SK-N-SH treated with all-trans-retinoic acid at 6 μM for 48 hours (cell line): ENCODE measurements around the gene DNASE1L1.

Experiments used
- ATAC-seq: fragments of 200-7000 bp; cut with Tn5 transposase; 3 replicates; pipeline ENCODE4 v1.9.1; 2020; ENCODE audit warnings: mild to moderate bottlenecking, moderate library complexity
- ARNTL ChIP-seq: fragments of 450-650 bp; formaldehyde crosslinking; IDR thresholded peaks from 2 replicates; pipeline ENCODE4 v1.5.0; 2020; ENCODE audit warnings: low read depth, mild to moderate bottlenecking, moderate library complexity, borderline replicate concordance
- BACH2 ChIP-seq: fragments of 250-450 bp; sonication (Bioruptor Pico); IDR thresholded peaks from 2 replicates; pipeline ENCODE4 v1.9.0; 2021; ENCODE audit warnings: mild to moderate bottlenecking, borderline replicate concordance
- CSDC2 ChIP-seq: fragments of 250-450 bp; sonication (Bioruptor Pico); IDR thresholded peaks from 2 replicates; pipeline ENCODE4 v1.5.0; 2020; ENCODE audit warnings: mild to moderate bottlenecking, moderate library complexity
- ESRRG ChIP-seq: fragments of 250-450 bp; sonication (Bioruptor Pico); IDR thresholded peaks from 2 replicates; pipeline ENCODE4 v1.6.1; 2021; ENCODE audit warnings: mild to moderate bottlenecking
- GLIS3 ChIP-seq: fragments of 250-450 bp; sonication (Bioruptor Pico); IDR thresholded peaks from 2 replicates; pipeline ENCODE4 v1.5.0; 2020; ENCODE audit warnings: mild to moderate bottlenecking, moderate library complexity
- ISL1 ChIP-seq: fragments of 250-450 bp; sonication (Bioruptor Pico); IDR thresholded peaks from 2 replicates; pipeline ENCODE4 v2.1.2; 2022; ENCODE audit warnings: mild to moderate bottlenecking, moderate library complexity
- OSR1 ChIP-seq: fragments of 250-450 bp; sonication (Bioruptor Pico); IDR thresholded peaks from 2 replicates; pipeline ENCODE4 v1.8.0; 2022; ENCODE audit warnings: moderate library complexity, mild to moderate bottlenecking, inconsistent platforms
- POU6F1 ChIP-seq: fragments of 250-450 bp; sonication (Bioruptor Pico); IDR thresholded peaks from 2 replicates; pipeline ENCODE4 v1.8.0; 2021; ENCODE audit warnings: low read depth, mild to moderate bottlenecking, moderate library complexity, borderline replicate concordance
- PPARA ChIP-seq: fragments of 250-450 bp; sonication (Bioruptor Pico); IDR thresholded peaks from 2 replicates; pipeline ENCODE4 v1.5.0; 2020; ENCODE audit warnings: mild to moderate bottlenecking, borderline replicate concordance
- RARB ChIP-seq: fragments of 250-450 bp; sonication (Bioruptor Pico); IDR thresholded peaks from 2 replicates; pipeline ENCODE4 v1.8.0; 2021; ENCODE audit warnings: mild to moderate bottlenecking, moderate library complexity
- SNAI2 ChIP-seq: fragments of 250-450 bp; sonication (Bioruptor Pico); IDR thresholded peaks from 2 replicates; pipeline ENCODE4 v1.5.0; 2020; ENCODE audit warnings: mild to moderate bottlenecking, moderate library complexity
- TOX ChIP-seq: fragments of 250-450 bp; sonication (Bioruptor Pico); IDR thresholded peaks from 2 replicates; pipeline ENCODE4 v1.8.0; 2021; ENCODE audit warnings: mild to moderate bottlenecking, moderate library complexity, borderline replicate concordance
- ZC3H10 ChIP-seq: fragments of 250-450 bp; sonication (Bioruptor Pico); IDR thresholded peaks from 2 replicates; pipeline ENCODE4 v1.5.1; 2021; ENCODE audit warnings: mild to moderate bottlenecking, moderate library complexity
- ZFP3 ChIP-seq: fragments of 250-450 bp; sonication (Bioruptor Pico); IDR thresholded peaks from 2 replicates; pipeline ENCODE4 v1.5.0; 2020; ENCODE audit warnings: mild to moderate bottlenecking, moderate library complexity
- ZFP30 ChIP-seq: fragments of 450-650 bp; formaldehyde crosslinking; IDR thresholded peaks from 2 replicates; pipeline ENCODE4 v1.5.0; 2022; ENCODE audit warnings: mild to moderate bottlenecking, moderate library complexity
- ZNF565 ChIP-seq: fragments of 450-650 bp; formaldehyde crosslinking; conservative IDR thresholded peaks from 2 replicates; pipeline ENCODE4 v1.5.0; 2020; ENCODE audit warnings: low read depth, mild to moderate bottlenecking, moderate library complexity
- ZNF70 ChIP-seq: fragments of 450-650 bp; formaldehyde crosslinking; IDR thresholded peaks from 2 replicates; pipeline ENCODE4 v1.5.0; 2020; ENCODE audit warnings: mild to moderate bottlenecking, moderate library complexity
- ZNF8 ChIP-seq: fragments of 450-650 bp; formaldehyde crosslinking; IDR thresholded peaks from 2 replicates; pipeline ENCODE4 v1.5.0; 2020; ENCODE audit warnings: mild to moderate bottlenecking, moderate library complexity
- TF ChIP-seq, protein P1 (sequence below): fragments of 250-450 bp; sonication (Bioruptor Pico); IDR thresholded peaks from 2 replicates; pipeline ENCODE4 v1.5.1; 2020; ENCODE audit warnings: low read depth, mild to moderate bottlenecking, moderate library complexity
- TF ChIP-seq, protein P2 (sequence below): fragments of 250-450 bp; sonication (Bioruptor Pico); IDR thresholded peaks from 2 replicates; pipeline ENCODE4 v1.8.0; 2020; ENCODE audit warnings: mild to moderate bottlenecking, moderate library complexity, borderline replicate concordance
- TF ChIP-seq, protein P3 (sequence below): fragments of 250-450 bp; sonication (Bioruptor Pico); IDR thresholded peaks from 2 replicates; pipeline ENCODE4 v1.5.0; 2020; ENCODE audit warnings: mild to moderate bottlenecking, moderate library complexity
- TF ChIP-seq, protein P4 (sequence below): fragments of 250-450 bp; sonication (Bioruptor Pico); IDR thresholded peaks from 2 replicates; pipeline ENCODE4 v1.5.1; 2021; ENCODE audit warnings: mild to moderate bottlenecking, moderate library complexity

Gene DNASE1L1

DNA sequence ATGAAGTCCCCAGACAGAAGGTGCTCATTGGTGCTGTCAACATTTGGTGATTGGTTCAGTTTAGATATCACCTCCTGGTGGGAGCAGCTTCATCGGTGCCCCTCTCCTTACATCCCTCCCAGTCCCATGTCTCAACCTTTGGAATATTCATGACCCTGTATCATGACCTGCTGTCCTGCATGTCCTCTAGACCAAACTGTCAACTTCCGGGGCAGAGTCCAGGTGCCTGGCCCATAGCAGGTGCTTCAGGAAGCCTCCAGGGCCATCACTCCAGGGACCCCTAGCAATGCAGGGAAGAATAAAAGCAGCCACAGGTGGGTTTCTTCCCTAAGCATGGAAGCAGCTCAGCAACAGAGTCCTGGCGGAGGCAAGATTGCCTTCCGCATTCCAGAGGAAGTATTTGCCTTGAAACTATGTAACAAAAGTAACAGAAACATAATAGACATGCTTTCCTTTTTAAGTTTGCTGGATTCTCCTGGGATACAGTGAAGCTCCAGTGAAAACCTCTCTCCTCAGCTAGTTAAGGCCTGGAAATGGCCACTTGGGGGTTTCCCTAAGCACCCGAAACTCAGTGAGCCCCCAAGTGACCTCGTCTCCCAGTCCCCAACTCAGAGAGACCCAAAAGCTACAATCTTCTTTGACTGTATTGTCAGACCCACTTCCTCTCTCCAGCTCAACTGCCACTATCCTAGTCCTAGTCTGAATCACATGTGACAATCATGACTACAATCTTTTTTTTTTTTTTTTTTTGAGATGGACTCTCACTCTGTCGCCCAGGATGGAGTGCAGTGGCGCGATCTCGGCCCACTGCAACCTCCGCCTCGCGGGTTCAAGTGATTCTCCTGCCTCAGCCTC, 18.1 kb upstream of the DNASE1L1 start:
- no peak for ATAC-seq

DNA sequence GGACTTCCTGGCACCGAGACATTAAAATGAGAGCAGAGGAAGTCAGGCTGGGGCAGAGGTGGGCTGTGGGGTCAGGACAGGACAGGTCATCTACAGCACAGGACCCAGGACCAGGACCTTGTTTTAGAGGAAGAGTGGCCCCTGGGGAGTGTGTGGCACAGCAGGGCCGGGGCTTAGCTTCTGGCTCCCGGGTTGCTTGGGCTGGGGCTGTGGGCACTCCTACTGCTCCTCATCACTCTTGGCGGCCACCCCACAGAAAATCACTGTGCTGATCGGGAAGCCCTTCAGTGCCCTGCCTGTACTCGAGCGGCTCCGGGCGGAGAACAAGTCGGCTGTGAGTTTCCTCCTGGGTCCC, 11.3 kb upstream of the DNASE1L1 start:
- peak; percentile 9 for ATAC-seq
- TF ChIP-seq TOX (CRISPR knock-in tag) (no peak), OSR1 (no peak), ARNTL (CRISPR knock-in tag) (no peak), BACH2 (no peak), CSDC2 (CRISPR knock-in tag) (no peak), ISL1 (CRISPR knock-in tag) (no peak), ZC3H10 (no peak), ZNF565 (no peak), ZNF70 (CRISPR knock-in tag) (no peak), RARB (CRISPR knock-in tag) (no peak)

More for the DNA sequence above, 18.1 kb upstream of the DNASE1L1 start:
- TF ChIP-seq PPARA (CRISPR knock-in tag) (no peak), ISL1 (CRISPR knock-in tag) (no peak), CSDC2 (CRISPR knock-in tag) (no peak), ESRRG (CRISPR knock-in tag) (no peak), POU6F1 (CRISPR knock-in tag) (no peak), GLIS3 (no peak), ZFP3 (CRISPR knock-in tag) (no peak), ZNF70 (CRISPR knock-in tag) (no peak), ARNTL (CRISPR knock-in tag) (no peak), ZNF8 (CRISPR knock-in tag) (no peak), ZNF565 (no peak), SNAI2 (no peak), ZFP30 (CRISPR knock-in tag) (no peak)
- TF ChIP-seq, protein P1, sequence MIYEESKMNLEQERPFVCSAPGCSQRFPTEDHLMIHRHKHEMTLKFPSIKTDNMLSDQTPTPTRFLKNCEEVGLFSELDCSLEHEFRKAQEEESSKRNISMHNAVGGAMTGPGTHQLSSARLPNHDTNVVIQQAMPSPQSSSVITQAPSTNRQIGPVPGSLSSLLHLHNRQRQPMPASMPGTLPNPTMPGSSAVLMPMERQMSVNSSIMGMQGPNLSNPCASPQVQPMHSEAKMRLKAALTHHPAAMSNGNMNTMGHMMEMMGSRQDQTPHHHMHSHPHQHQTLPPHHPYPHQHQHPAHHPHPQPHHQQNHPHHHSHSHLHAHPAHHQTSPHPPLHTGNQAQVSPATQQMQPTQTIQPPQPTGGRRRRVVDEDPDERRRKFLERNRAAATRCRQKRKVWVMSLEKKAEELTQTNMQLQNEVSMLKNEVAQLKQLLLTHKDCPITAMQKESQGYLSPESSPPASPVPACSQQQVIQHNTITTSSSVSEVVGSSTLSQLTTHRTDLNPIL (CRISPR knock-in tag): no peak
- TF ChIP-seq, protein P2, sequence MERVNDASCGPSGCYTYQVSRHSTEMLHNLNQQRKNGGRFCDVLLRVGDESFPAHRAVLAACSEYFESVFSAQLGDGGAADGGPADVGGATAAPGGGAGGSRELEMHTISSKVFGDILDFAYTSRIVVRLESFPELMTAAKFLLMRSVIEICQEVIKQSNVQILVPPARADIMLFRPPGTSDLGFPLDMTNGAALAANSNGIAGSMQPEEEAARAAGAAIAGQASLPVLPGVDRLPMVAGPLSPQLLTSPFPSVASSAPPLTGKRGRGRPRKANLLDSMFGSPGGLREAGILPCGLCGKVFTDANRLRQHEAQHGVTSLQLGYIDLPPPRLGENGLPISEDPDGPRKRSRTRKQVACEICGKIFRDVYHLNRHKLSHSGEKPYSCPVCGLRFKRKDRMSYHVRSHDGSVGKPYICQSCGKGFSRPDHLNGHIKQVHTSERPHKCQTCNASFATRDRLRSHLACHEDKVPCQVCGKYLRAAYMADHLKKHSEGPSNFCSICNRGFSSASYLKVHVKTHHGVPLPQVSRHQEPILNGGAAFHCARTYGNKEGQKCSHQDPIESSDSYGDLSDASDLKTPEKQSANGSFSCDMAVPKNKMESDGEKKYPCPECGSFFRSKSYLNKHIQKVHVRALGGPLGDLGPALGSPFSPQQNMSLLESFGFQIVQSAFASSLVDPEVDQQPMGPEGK: no peak
- TF ChIP-seq, protein P3, sequence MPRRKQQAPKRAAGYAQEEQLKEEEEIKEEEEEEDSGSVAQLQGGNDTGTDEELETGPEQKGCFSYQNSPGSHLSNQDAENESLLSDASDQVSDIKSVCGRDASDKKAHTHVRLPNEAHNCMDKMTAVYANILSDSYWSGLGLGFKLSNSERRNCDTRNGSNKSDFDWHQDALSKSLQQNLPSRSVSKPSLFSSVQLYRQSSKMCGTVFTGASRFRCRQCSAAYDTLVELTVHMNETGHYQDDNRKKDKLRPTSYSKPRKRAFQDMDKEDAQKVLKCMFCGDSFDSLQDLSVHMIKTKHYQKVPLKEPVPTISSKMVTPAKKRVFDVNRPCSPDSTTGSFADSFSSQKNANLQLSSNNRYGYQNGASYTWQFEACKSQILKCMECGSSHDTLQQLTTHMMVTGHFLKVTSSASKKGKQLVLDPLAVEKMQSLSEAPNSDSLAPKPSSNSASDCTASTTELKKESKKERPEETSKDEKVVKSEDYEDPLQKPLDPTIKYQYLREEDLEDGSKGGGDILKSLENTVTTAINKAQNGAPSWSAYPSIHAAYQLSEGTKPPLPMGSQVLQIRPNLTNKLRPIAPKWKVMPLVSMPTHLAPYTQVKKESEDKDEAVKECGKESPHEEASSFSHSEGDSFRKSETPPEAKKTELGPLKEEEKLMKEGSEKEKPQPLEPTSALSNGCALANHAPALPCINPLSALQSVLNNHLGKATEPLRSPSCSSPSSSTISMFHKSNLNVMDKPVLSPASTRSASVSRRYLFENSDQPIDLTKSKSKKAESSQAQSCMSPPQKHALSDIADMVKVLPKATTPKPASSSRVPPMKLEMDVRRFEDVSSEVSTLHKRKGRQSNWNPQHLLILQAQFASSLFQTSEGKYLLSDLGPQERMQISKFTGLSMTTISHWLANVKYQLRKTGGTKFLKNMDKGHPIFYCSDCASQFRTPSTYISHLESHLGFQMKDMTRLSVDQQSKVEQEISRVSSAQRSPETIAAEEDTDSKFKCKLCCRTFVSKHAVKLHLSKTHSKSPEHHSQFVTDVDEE (CRISPR knock-in tag): no peak
- TF ChIP-seq, protein P4, sequence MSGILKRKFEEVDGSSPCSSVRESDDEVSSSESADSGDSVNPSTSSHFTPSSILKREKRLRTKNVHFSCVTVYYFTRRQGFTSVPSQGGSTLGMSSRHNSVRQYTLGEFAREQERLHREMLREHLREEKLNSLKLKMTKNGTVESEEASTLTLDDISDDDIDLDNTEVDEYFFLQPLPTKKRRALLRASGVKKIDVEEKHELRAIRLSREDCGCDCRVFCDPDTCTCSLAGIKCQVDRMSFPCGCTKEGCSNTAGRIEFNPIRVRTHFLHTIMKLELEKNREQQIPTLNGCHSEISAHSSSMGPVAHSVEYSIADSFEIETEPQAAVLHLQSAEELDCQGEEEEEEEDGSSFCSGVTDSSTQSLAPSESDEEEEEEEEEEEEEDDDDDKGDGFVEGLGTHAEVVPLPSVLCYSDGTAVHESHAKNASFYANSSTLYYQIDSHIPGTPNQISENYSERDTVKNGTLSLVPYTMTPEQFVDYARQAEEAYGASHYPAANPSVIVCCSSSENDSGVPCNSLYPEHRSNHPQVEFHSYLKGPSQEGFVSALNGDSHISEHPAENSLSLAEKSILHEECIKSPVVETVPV (CRISPR knock-in tag): no peak
